Activated naive CD8-positive, alpha-beta T cell treated with anti-CD3 and anti-CD28 coated beads, Interleukin-2, amount 10 ng/mL, durations not matched to agents 7 days and 5 days (primary cell): ENCODE data around the gene KCNH5. TPM values are rescaled to one million over a fixed set of nuclear protein-coding genes. Genes with fewer than 3 reads are reported as not detected.

Source experiments
- ATAC-seq: fragments of 150-1000 bp; cut with Tn5 transposase; one replicate; pipeline ENCODE4 v1.10.0; 2021; ENCODE audit warnings: low read depth, moderate library complexity
- POLR2A ChIA-PET: fragments of 350-600 bp; sonication (Branson Sonifier 250); formaldehyde crosslinking; loops from one replicate; lab custom pipeline; 2021; ENCODE audit warnings: antibody characterized with exemption; lab: Charles Lee
- DNase-seq: peaks from one replicate; pipeline ENCODE4 v3.0.0; 2021
- H3K27ac Mint-ChIP-seq: one replicate; pipeline ENCODE4 v1.8.0; 2022; ENCODE audit warnings: mild to moderate bottlenecking, mixed read lengths
- H3K27me3 Mint-ChIP-seq: one replicate; pipeline ENCODE4 v1.8.0; 2022; ENCODE audit warnings: mild to moderate bottlenecking, moderate library complexity, mixed read lengths
- H3K36me3 Mint-ChIP-seq: one replicate; pipeline ENCODE4 v1.8.0; 2021; ENCODE audit warnings: mild to moderate bottlenecking, mixed read lengths
- H3K4me1 Mint-ChIP-seq: one replicate; pipeline ENCODE4 v1.8.0; 2021; ENCODE audit warnings: mixed read lengths
- H3K4me3 Mint-ChIP-seq: one replicate; pipeline ENCODE4 v1.8.0; 2022; ENCODE audit warnings: mild to moderate bottlenecking, moderate library complexity, mixed read lengths
- H3K9me3 Mint-ChIP-seq: one replicate; pipeline ENCODE4 v1.8.0; 2021; ENCODE audit warnings: mixed read lengths
- total RNA-seq, 2 experiments: library from RNA; stranded (reverse); gene quantifications; one replicate each; pipeline ENCODE4 v1.2.3, GENCODE V29; 2021

The KCNH5 gene
- total RNA-seq, 2 experiments from 2014 or later: not detected

DNA sequence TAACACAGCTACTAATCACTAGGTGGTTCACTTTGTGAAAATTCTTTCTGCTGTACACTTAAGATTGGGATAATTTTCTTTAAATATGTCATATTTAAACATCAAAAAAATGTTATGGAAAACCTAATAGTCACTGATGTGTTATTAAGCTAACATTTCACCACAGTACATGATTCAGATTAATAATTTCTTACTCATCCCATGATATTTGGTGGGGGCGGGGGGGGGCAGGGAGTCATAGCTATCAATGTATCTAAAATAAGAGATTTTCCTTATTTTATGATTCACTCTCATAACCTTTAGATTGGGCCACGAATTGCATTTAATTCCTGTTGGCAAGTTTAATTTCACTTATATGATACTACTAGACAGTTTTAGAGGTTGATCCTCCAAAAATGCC lies 88.8 kb downstream of the KCNH5 start:
- H3K27me3 Mint-ChIP-seq: no peaks in the 10 kb centered on the region
- POLR2A ChIA-PET: no interaction called here
- DNase-seq: no peak
- H3K4me1 Mint-ChIP-seq: no peaks in the 10 kb centered on the region
- no peak overlapping the region for H3K27ac Mint-ChIP-seq
- no peak for ATAC-seq
- no peak overlapping the region for H3K4me3 Mint-ChIP-seq
- H3K36me3 Mint-ChIP-seq: no peaks in the 10 kb centered on the region
- H3K9me3 Mint-ChIP-seq: no peaks in the 10 kb centered on the region

DNA sequence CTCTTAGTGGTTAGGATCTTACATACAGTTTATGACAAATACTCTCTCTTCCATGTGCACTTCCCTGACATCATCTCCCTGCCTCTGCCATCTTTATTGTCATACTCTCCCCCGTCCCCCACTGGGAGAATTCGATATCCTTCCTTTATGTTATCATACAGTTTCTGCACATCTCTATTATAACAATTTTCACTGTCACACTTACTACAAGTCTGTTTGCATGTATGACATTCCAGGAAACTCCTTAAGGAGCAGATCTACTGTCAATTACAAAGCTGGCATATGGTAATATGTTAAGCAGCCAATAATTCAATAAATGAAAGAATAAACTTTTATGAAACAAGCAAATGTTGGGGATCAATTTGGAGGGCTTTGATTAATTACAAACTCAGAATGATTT lies 91.1 kb downstream of the KCNH5 start:
- no peaks in the 10 kb centered on the region for H3K9me3 Mint-ChIP-seq
- H3K4me3 Mint-ChIP-seq: no peak overlapping the region
- POLR2A ChIA-PET: no interaction called here

DNA sequence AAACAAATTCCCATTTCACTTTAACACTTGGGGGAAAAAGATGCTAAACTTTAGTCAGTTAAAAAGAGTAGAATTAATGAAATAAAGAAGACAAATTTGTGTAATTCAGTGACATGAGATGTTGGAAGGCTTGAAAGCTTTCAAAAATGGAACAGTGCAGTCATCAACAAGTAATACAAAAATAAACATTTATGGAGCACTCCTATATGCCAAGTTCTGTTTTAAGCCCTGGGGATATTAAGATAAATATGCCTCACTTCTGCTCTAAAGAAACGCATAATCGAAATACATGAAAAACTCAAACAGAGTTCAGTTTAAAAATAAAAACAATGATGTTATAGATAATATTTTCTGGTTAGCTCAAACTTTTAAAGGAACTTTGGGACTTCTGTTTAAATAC lies 93.0 kb downstream of the KCNH5 start:
- ATAC-seq (no peak), DNase-seq (no peak)
- Mint-ChIP-seq H3K4me3 (no peak overlapping the region), H3K4me1 (no peaks in the 10 kb centered on the region), H3K27me3 (no peaks in the 10 kb centered on the region), H3K9me3 (no peaks in the 10 kb centered on the region), H3K36me3 (no peaks in the 10 kb centered on the region), H3K27ac (no peak overlapping the region)
- POLR2A ChIA-PET: no interaction called here

More for the DNA sequence above, 91.1 kb downstream of the KCNH5 start:
- Mint-ChIP-seq H3K36me3 (no peaks in the 10 kb centered on the region), H3K27ac (no peak overlapping the region), H3K27me3 (no peaks in the 10 kb centered on the region), H3K4me1 (no peaks in the 10 kb centered on the region)
- DNase-seq: no peak
- no peak for ATAC-seq

DNA sequence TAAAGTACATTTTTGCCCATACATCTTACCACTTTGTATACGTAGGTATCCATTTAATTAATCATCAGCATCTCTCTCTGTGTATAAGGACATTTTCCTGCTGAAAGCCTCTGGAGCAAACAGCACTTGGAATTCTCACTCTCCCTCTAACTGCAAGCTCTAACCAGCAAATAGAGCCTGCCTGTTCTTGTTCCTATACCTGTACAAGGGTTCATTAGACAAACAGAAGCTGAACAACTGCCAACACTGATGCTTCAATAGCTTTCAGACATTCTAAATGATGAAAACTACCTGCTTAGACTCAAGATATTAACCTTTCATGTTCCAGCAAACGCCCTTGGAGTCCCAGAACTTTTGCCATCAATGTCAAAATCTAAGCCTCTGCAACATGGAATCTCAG lies 98.0 kb downstream of the KCNH5 start:
- Mint-ChIP-seq H3K9me3 (no peaks in the 10 kb centered on the region), H3K27me3 (no peaks in the 10 kb centered on the region), H3K27ac (no peak overlapping the region), H3K4me3 (no peak overlapping the region), H3K36me3 (no peaks in the 10 kb centered on the region), H3K4me1 (no peaks in the 10 kb centered on the region)
- no peak for DNase-seq
- POLR2A ChIA-PET: no interaction called here
- no peak for ATAC-seq

DNA sequence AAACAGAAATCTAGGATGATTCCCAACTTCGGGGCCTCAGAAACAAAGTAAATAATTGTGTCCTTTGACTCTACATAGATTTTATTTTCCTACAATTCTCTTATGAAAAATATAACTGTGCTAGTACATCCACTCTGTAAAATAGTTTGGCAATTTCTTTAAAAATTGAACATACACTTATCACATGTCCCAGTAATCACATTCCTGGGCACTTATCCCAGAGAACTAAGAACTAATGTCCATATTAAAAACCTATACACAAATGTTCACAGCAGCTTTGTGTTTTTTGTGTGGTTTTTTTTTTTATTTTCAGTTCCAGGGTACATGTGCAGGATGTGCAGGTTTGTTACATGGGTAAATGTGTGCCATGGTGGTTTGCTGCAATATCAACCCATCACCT lies 99.0 kb downstream of the KCNH5 start:
- no peaks in the 10 kb centered on the region for H3K4me1 Mint-ChIP-seq
- no peak overlapping the region for H3K27ac Mint-ChIP-seq
- no peaks in the 10 kb centered on the region for H3K27me3 Mint-ChIP-seq
- H3K9me3 Mint-ChIP-seq: no peaks in the 10 kb centered on the region
- no peak overlapping the region for H3K4me3 Mint-ChIP-seq
- POLR2A ChIA-PET: no interaction called here
- H3K36me3 Mint-ChIP-seq: no peaks in the 10 kb centered on the region
- ATAC-seq: no peak
- no peak for DNase-seq

DNA sequence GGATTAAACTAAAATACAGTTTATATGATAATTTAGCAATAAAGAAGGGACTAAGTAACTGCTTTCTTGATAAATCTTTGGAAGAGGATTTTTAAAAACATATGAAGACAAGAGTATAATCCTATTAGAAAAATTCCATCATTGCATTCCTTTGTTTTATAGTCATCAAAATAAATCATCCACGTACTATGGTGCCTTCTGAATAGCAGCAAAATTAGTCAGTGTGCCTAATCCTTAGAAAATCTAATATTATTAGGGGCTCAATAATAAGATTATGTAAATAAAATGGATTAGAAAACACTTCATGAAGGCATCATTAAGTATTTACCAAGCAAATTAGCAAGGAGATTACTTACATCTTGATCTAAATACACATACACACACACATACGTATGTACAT lies 102.1 kb downstream of the KCNH5 start:
- no peaks in the 10 kb centered on the region for H3K9me3 Mint-ChIP-seq
- ATAC-seq: no peak
- no peaks in the 10 kb centered on the region for H3K4me1 Mint-ChIP-seq
- no peaks in the 10 kb centered on the region for H3K36me3 Mint-ChIP-seq
- POLR2A ChIA-PET: no interaction called here
- H3K27me3 Mint-ChIP-seq: no peaks in the 10 kb centered on the region
- H3K27ac Mint-ChIP-seq: no peak overlapping the region
- no peak overlapping the region for H3K4me3 Mint-ChIP-seq
- no peak for DNase-seq

DNA sequence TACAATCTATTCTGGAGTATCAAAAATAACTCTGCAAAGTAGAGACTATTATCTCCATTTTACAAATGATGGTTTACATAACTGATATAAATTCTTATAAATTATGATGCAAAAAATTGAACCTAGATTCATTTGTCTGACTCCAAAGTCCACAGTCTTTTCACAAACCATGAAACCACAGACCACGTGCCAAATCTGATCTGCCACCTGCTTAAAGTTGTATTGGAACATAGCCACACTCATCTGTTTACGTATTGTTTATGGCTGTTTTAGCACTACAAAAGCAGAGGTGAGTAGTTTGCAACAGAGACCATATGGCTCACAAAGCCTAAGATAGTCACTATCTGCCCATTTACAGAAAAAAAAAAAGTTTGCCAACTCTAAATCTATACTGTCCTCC lies 105.3 kb downstream of the KCNH5 start:
- Mint-ChIP-seq H3K4me1 (no peaks in the 10 kb centered on the region), H3K27ac (no peak overlapping the region), H3K36me3 (no peaks in the 10 kb centered on the region), H3K9me3 (no peaks in the 10 kb centered on the region), H3K27me3 (no peaks in the 10 kb centered on the region), H3K4me3 (no peak overlapping the region)
- DNase-seq: no peak
- no peak for ATAC-seq
- POLR2A ChIA-PET: no interaction called here

DNA sequence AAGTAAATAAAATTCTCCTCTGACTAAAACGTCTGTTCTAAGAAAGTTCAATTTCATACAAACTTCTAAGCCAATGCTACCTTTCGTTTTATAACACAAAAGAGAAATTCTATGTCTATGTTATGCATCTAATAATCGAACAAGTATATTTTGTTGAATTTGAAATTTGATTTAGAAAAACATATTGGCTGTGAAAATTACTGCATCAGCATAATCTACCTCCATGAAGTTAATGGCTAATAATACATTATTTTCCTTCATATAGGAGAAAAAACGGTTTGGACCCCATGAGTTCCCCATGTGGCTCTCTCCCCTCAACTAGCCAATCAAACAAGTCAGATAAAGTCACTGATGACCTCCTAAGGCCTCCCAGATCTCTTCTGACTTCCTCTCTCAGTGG lies 106.5 kb downstream of the KCNH5 start:
- ATAC-seq: no peak
- Mint-ChIP-seq H3K27ac (no peak overlapping the region), H3K27me3 (no peaks in the 10 kb centered on the region), H3K9me3 (no peaks in the 10 kb centered on the region), H3K4me1 (no peaks in the 10 kb centered on the region), H3K36me3 (no peaks in the 10 kb centered on the region), H3K4me3 (no peak overlapping the region)
- DNase-seq: no peak
- POLR2A ChIA-PET: no interaction called here

DNA sequence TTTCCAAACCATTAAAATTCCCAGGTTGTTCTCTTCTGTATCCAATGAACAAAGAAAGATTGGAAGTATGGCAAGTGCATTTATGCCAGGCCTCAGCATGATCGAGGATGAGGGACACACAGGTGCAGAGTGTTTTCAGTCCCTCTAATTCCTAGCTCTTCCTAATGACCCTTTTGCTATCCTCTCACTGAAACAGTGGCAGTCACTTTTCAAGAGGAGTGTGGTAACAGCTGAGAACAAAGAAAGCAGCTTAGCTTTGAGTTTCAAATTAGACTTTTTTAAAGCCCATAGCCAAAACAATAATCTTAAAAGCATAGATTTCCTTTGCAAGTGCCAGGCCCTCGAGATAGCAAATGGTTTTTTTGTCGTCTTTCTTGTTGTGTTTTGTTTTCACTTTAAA lies 110.8 kb downstream of the KCNH5 start:
- no peaks in the 10 kb centered on the region for H3K4me1 Mint-ChIP-seq
- no peak for ATAC-seq
- POLR2A ChIA-PET: no interaction called here
- no peak overlapping the region for H3K27ac Mint-ChIP-seq
- H3K4me3 Mint-ChIP-seq: no peak overlapping the region
- no peaks in the 10 kb centered on the region for H3K27me3 Mint-ChIP-seq
- H3K9me3 Mint-ChIP-seq: no peaks in the 10 kb centered on the region
- DNase-seq: no peak
- no peaks in the 10 kb centered on the region for H3K36me3 Mint-ChIP-seq

DNA sequence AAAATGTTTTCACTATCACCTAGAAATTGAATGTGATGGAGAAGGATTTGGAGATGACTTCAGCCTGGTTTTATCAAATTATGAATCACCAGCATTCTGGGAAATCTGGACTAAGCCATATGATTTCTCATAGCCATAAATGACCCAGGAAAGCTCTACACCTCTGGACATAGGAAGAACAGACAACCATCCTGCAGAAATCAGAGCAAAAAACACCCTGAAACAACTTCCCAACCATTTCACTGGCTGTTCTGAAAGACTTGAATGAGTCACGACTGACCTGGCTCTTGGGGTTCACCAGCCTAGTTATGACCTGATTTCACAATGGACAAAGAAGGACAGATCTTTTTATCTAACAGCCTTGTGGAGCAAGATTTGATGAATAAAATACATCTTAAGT lies 123.8 kb downstream of the KCNH5 start:
- Mint-ChIP-seq H3K4me1 (no peaks in the 10 kb centered on the region), H3K27ac (no peak overlapping the region), H3K4me3 (no peak overlapping the region), H3K9me3 (no peaks in the 10 kb centered on the region), H3K27me3 (no peaks in the 10 kb centered on the region), H3K36me3 (no peaks in the 10 kb centered on the region)
- DNase-seq: no peak
- no peak for ATAC-seq
- POLR2A ChIA-PET: no interaction called here

DNA sequence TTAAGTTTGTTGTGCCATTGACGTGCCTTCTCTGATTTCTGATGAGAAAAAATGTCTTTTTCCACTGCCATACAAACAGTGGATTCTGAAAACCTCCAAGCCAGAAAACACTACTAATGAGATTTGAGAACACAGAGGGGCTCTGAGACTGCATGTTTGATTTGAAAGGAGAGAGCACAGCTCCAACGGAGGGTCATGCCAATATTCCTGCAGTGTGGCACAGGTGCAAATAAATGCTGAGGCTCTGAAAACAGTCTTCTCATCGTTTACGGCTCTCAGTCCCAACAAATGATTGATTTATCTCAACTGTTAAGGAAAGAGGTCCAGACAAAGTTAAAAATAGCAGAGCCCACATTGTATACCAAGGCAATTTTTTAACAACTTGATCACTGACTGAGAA lies 128.7 kb downstream of the KCNH5 start:
- no peak overlapping the region for H3K27ac Mint-ChIP-seq
- ATAC-seq: no peak
- H3K27me3 Mint-ChIP-seq: no peaks in the 10 kb centered on the region
- H3K36me3 Mint-ChIP-seq: no peaks in the 10 kb centered on the region
- POLR2A ChIA-PET: no interaction called here
- H3K4me3 Mint-ChIP-seq: no peak overlapping the region
- H3K9me3 Mint-ChIP-seq: no peaks in the 10 kb centered on the region
- H3K4me1 Mint-ChIP-seq: no peaks in the 10 kb centered on the region
- DNase-seq: no peak

DNA sequence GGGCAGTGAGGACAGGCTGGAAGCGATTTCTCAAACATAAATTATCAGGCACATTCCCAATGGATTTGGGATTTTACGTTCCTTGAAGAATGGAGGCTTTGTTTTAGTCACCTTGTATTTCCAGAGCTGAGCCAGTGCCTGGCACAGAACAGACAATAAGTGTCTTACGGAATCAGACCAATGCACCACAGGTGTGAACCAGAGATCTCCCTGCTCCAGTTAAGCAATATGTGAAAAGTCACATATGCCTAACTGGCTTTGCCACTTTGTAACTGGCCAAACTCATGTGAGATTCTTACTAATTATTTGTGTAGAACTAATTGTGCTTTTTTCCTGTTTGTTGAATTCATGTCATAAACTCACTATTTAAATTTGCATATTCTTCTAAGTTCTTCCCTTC lies 130.4 kb downstream of the KCNH5 start:
- Mint-ChIP-seq H3K4me1 (no peaks in the 10 kb centered on the region), H3K9me3 (no peaks in the 10 kb centered on the region), H3K36me3 (no peaks in the 10 kb centered on the region), H3K4me3 (no peak overlapping the region), H3K27me3 (no peaks in the 10 kb centered on the region), H3K27ac (no peak overlapping the region)
- no peak for DNase-seq
- POLR2A ChIA-PET: no interaction called here
- no peak for ATAC-seq

DNA sequence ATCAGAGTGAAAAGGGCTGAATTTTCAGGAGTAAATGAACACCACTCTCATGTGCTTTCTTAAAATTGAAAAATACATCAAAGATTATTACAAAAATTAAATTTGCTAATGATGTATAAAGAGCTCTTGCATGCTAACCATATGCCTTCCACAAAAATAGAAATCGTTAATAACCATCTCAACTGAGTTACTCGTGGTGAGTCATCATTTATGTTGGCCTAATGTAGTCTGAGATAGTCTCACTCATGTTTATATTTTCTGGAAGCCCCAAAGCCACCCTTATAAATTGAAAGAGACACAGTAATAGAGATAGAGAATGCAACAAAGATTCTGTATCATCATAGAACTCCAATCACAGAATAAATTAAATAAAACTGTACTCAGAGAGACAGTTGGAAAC lies 131.2 kb downstream of the KCNH5 start:
- ATAC-seq (no peak), DNase-seq (no peak)
- POLR2A ChIA-PET: no interaction called here
- H3K4me3 Mint-ChIP-seq: no peak overlapping the region
- H3K4me1 Mint-ChIP-seq: no peaks in the 10 kb centered on the region
- H3K9me3 Mint-ChIP-seq: peaks cover 2% of the 10 kb centered on the region
- H3K27ac Mint-ChIP-seq: no peak overlapping the region
- no peaks in the 10 kb centered on the region for H3K27me3 Mint-ChIP-seq
- H3K36me3 Mint-ChIP-seq: no peaks in the 10 kb centered on the region

DNA sequence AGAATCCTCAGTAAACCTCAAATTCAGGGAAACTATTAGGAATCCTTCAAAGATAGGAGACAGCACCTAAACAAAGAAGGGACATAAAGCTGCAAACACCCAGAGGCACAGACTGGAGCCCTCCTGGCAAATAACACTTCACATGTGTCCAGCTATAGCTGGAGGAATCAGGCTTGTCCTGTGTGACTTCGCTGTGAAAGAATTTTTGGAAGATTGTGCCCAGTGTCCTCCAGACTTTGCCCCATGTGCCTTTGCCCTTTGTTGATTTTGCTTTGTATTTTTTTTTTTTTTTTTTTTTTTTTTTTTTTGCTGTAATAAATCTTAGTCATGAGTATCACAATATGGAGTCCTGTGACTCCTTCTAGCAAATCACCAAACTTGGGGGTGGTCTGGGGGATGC lies 136.8 kb downstream of the KCNH5 start:
- no peak for ATAC-seq
- H3K9me3 Mint-ChIP-seq: peaks cover 2% of the 10 kb centered on the region
- POLR2A ChIA-PET: no interaction called here

DNA sequence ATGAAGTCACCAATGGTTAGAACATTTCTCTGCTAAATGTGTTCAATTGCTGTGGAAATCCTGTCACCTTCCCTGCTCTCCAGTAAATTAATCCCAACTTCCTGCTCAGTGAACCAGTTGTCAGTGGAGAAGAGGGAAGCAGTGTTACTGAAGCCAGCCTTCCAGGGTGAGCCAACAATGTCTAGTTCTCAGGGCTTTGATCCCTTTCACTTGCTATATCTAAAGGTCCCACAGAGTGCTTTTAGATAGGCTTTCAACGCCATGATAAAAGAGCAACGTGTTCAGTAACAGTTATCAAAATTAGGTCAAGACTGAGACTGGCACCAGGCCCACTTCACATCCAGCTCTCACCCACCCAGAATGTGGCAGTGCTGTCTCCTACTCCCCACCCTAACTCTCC lies 139.7 kb downstream of the KCNH5 start:
- ATAC-seq (no peak), DNase-seq (no peak)
- H3K27me3 Mint-ChIP-seq: no peaks in the 10 kb centered on the region
- no peak overlapping the region for H3K27ac Mint-ChIP-seq
- no peak overlapping the region for H3K4me3 Mint-ChIP-seq
- H3K4me1 Mint-ChIP-seq: no peaks in the 10 kb centered on the region
- POLR2A ChIA-PET: no interaction called here
- no peaks in the 10 kb centered on the region for H3K36me3 Mint-ChIP-seq
- peaks cover 2% of the 10 kb centered on the region for H3K9me3 Mint-ChIP-seq

More for the DNA sequence above, 136.8 kb downstream of the KCNH5 start:
- Mint-ChIP-seq H3K27ac (no peak overlapping the region), H3K27me3 (no peaks in the 10 kb centered on the region), H3K36me3 (no peaks in the 10 kb centered on the region), H3K4me1 (no peaks in the 10 kb centered on the region), H3K4me3 (no peak overlapping the region)
- no peak for DNase-seq
